Body of pancreas (tissue), 4 donors: Measurements from ENCODE around the gene SERPINB7.
"Not testable (repeated sequence)": the region's sequence is repeated elsewhere in the genome, so short reads cannot be mapped to it uniquely, and the experiment has no call there.

Source experiments
- POLR2A ChIP-seq, 3 donors: fragments of 450-650 bp; IDR thresholded peaks; one replicate each; pipeline ENCODE4 v1.6.1; 2016; ENCODE audit warnings: antibody characterized with exemption in 3 of 3, mild to moderate bottlenecking in 2 of 3
- TF ChIP-seq, protein P1 (sequence below), 7 experiments: fragments of 450-650 bp in 4 of 7; fragments of 200-600 bp in 3 of 7; sonication (generic) in 3 of 7; IDR thresholded peaks; one replicate each; pipeline ENCODE4 v1.5.1; 2016 to 2019; ENCODE audit warnings: antibody characterized with exemption in 7 of 7

DNA sequence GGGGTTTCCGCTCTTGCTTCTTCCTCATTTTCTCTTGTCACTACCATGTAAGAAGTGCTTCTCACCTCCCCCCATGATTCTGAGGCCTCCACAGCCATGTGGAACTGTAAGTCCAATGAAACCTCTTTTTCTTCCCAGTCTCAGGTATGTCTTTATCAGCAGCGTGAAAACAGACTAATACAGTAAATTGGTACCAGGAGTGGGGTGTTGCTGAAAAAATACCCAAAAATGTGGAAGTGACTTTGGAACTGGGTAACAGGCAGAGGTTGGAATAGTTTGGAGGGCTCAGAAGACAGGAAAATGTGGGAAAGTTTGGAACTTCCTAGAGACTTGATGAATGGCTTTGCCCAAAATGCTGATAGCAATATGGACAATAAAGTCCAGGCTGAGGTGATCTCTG lies 15.4 kb upstream of the SERPINB7 start:
- TF ChIP-seq POLR2A (IDR thresholded peaks at IDR 0.05), result not testable (repeated sequence)
- TF ChIP-seq, protein P1, sequence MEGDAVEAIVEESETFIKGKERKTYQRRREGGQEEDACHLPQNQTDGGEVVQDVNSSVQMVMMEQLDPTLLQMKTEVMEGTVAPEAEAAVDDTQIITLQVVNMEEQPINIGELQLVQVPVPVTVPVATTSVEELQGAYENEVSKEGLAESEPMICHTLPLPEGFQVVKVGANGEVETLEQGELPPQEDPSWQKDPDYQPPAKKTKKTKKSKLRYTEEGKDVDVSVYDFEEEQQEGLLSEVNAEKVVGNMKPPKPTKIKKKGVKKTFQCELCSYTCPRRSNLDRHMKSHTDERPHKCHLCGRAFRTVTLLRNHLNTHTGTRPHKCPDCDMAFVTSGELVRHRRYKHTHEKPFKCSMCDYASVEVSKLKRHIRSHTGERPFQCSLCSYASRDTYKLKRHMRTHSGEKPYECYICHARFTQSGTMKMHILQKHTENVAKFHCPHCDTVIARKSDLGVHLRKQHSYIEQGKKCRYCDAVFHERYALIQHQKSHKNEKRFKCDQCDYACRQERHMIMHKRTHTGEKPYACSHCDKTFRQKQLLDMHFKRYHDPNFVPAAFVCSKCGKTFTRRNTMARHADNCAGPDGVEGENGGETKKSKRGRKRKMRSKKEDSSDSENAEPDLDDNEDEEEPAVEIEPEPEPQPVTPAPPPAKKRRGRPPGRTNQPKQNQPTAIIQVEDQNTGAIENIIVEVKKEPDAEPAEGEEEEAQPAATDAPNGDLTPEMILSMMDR (IDR thresholded peaks at IDR 0.05), result not testable (repeated sequence)
